Nephron progenitor cell (in vitro differentiated cells): ENCODE data around the gene IFRD1.
A peak's percentile ranks its signal among the peaks of the same experiment; 100 is the strongest.
"Not testable (repeated sequence)": the region's sequence is repeated elsewhere in the genome, so short reads cannot be mapped to it uniquely, and the experiment has no call there.

Experiments
- DNase-seq: peaks from one replicate; pipeline ENCODE4 v3.0.0; 2021
- H3K27ac Mint-ChIP-seq: 2 replicates; pipeline ENCODE4 v1.8.0; 2021; ENCODE audit warnings: mild to moderate bottlenecking, moderate library complexity, mixed read lengths
- H3K27me3 Mint-ChIP-seq: 2 replicates; pipeline ENCODE4 v1.8.0; 2021; ENCODE audit warnings: mild to moderate bottlenecking, low read depth, mixed read lengths; ENCODE audit not compliant: poor library complexity
- H3K36me3 Mint-ChIP-seq: 2 replicates; pipeline ENCODE4 v1.8.0; 2021; ENCODE audit warnings: low read depth, mixed read lengths
- H3K4me1 Mint-ChIP-seq: 2 replicates; pipeline ENCODE4 v1.8.0; 2021; ENCODE audit warnings: mixed read lengths
- H3K4me3 Mint-ChIP-seq: 2 replicates; pipeline ENCODE4 v1.8.0; 2021; ENCODE audit warnings: mild to moderate bottlenecking, moderate library complexity, mixed read lengths
- H3K9me3 Mint-ChIP-seq: 2 replicates; pipeline ENCODE4 v1.8.0; 2021; ENCODE audit warnings: mild to moderate bottlenecking, moderate library complexity, mixed read lengths
- TF ChIP-seq, protein P1 (sequence below): fragments of 200-600 bp; sonication (generic); IDR thresholded peaks from 2 replicates; pipeline ENCODE4 v1.5.0; 2021; ENCODE audit warnings: antibody characterized with exemption

Gene IFRD1

DNA sequence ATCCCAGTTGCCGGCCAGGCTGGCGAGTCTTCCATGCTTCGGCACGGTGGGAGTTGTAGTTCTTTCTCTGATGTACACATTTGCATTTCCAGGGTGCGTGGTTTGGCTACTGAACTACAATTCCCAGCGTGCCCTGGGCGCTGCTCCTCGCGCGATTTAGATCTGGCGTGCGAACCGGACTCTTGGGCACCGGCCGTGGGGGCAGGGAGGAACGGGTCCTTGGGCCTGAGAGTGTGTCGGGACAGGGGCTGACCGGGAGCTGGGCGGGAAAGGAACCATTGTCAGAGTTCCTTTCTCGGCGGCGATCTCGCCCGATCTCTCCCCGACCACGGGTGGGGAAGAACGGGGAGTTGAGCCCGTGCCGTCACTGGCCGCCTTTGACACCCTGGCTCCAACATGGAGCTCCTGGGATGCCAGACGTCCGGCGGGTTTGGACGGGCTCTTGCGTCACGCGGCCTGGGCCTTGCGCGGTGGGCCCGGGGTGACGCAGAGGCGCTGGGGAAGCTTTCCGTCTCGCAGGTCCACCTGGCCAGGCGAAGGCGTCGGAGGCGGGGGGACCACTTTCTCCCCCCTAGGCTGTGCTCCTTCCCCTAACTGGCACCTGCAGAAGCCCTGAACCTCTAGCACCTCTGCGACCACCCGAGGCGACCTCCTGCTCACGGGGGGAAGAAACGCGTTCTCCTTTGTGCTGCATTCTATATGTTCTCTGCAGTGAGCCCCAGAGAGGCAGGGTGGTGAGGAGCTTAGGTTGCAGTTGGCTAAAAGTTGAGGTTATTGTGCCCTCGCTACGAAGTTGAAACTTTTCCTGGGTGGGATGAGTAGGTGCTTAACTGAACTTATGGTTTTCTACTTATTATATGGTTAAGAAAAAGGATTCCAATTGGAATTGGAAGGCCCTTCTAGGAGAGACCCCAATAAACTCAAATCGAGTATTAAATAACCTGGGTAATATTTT is 824 bp downstream of the IFRD1 start:
- H3K27me3 Mint-ChIP-seq = no peaks in the 10 kb centered on the region
- H3K27ac Mint-ChIP-seq = peak overlapping the region; percentile 98
- TF ChIP-seq, protein P1, sequence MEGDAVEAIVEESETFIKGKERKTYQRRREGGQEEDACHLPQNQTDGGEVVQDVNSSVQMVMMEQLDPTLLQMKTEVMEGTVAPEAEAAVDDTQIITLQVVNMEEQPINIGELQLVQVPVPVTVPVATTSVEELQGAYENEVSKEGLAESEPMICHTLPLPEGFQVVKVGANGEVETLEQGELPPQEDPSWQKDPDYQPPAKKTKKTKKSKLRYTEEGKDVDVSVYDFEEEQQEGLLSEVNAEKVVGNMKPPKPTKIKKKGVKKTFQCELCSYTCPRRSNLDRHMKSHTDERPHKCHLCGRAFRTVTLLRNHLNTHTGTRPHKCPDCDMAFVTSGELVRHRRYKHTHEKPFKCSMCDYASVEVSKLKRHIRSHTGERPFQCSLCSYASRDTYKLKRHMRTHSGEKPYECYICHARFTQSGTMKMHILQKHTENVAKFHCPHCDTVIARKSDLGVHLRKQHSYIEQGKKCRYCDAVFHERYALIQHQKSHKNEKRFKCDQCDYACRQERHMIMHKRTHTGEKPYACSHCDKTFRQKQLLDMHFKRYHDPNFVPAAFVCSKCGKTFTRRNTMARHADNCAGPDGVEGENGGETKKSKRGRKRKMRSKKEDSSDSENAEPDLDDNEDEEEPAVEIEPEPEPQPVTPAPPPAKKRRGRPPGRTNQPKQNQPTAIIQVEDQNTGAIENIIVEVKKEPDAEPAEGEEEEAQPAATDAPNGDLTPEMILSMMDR = no peak
- H3K4me3 Mint-ChIP-seq = peak overlapping the region; percentile 91
- H3K4me1 Mint-ChIP-seq = peaks cover 48% of the 10 kb centered on the region
- H3K36me3 Mint-ChIP-seq = peaks cover 7% of the 10 kb centered on the region
- DNase-seq = peak; percentile 89
- no peaks in the 10 kb centered on the region for H3K9me3 Mint-ChIP-seq

DNA sequence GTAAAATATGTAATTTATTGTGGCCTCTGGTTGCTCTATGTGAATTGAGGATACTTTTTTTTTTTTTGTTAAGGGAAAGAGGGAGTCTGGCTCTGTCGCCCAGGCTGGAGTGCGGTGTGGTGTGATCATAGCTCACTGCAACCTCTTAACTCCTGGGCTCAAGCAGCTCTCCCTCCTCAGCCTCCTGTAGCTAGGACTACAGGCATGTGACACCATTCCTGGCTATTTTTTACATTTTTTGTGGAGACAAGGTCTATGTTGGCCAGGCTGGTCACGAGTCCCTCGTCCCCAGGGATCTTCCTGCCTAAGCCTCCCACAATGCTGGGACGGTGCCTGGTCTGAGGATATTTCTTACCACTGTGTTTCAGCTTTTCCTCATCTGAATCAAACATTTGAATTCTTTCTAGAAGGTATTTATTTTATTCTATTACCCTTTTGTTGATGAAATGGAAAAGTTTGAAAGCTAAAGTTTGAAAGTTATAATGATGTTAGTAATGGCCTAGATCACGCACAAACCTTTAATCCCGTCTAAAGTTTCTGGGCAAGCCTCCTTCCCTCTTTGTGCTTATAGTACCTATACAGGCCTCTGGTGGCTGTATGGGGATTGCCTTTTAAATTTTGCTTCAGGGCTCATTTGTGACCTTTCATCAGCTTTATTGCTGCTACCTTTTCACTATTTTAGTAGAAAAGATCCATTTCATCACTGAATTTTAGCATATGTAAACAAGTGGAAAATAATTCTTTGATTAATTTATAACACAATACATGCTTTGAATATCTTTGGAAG is 2.0 kb downstream of the IFRD1 start:
- no peaks in the 10 kb centered on the region for H3K9me3 Mint-ChIP-seq
- peak overlapping the region; percentile 98 for H3K27ac Mint-ChIP-seq
- peaks cover 16% of the 10 kb centered on the region for H3K36me3 Mint-ChIP-seq
- H3K4me1 Mint-ChIP-seq = peaks cover 48% of the 10 kb centered on the region
- H3K4me3 Mint-ChIP-seq = peak overlapping the region; percentile 91
- peak; percentile 47 for DNase-seq
- TF ChIP-seq, protein P1 = peak; percentile 28
- no peaks in the 10 kb centered on the region for H3K27me3 Mint-ChIP-seq

DNA sequence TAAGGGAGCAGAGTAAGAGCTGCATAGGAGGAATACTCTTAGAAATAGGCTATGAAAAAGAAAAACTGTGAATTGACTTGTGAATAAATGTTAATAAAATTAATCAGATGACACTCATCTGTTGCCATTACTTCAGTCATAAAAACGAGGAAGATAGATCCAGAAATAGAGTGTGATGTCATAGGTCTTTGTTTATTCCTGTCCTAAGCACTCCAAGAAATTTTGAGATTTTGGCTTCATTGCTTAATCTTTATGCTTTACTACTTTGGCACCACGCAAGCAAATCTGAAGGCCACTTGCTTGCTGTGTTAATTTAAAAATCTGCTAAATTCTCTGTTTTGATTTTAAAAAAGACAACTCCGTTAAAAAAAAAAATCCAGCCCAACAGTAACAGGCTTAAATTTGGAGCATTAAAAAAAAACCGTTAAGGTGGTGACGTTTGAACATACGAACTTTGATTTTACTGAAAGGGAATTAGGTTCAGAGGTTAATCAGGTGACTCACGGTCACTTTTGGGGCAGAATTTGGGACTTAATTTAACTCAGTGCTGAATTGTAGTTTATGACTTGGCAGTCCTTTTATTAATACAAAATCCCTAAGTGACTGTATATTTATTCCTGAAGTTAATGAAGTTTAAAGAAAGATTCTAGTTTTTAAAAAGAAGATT is 3.4 kb downstream of the IFRD1 start:
- Mint-ChIP-seq H3K36me3 (peaks cover 20% of the 10 kb centered on the region), H3K27ac (no peak overlapping the region), H3K27me3 (no peaks in the 10 kb centered on the region), H3K9me3 (no peaks in the 10 kb centered on the region), H3K4me3 (peak overlapping the region; percentile 53), H3K4me1 (peaks cover 44% of the 10 kb centered on the region)
- DNase-seq = no peak
- TF ChIP-seq, protein P1 = no peak

DNA sequence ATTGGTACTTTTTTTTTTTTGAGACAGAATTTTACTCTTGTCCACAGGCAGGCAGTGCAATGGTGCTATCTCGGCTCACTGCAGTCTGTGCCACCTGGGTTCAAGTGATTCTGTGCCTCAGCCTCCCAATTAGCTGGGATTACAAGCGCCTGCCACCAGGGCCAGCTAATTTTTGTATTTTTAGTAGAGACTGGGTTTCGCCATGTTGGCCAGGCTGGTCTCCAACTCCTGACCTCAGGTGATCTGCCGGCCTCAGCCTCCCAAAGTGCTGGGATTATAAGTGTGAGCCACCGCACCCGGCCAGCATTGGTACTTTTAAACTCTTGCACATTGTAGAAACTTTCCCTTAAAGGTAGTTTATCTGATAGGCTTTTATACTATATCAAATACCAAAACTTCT is 3.9 kb downstream of the IFRD1 start:
- not testable (repeated sequence) for H3K27ac Mint-ChIP-seq, H3K9me3 Mint-ChIP-seq, H3K27me3 Mint-ChIP-seq, DNase-seq, H3K4me3 Mint-ChIP-seq
- peaks cover 26% of the 10 kb centered on the region for H3K36me3 Mint-ChIP-seq
- peaks cover 38% of the 10 kb centered on the region for H3K4me1 Mint-ChIP-seq

DNA sequence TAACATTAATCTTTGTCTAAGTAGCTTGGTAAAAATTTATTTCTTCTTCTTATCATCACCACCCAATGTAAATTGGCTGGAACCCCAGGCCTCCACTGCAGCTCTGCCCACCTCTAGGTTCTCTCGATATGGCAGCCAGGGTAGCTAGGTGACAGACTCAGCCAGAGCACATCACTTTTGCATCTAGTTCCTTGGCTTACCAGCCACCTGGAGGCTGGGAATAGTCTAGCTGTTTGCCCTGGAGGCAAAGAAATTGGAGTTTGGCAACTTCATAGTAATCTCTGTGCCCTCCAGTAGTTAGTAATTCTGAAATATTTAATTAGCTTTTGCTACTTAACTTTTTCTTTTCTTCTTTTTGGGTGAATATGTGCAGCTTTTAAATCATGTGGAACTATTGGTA is 9.4 kb downstream of the IFRD1 start:
- peaks cover 1% of the 10 kb centered on the region for H3K4me1 Mint-ChIP-seq
- peaks cover 78% of the 10 kb centered on the region for H3K36me3 Mint-ChIP-seq
- H3K27me3 Mint-ChIP-seq = no peaks in the 10 kb centered on the region
- DNase-seq = no peak
- no peak overlapping the region for H3K27ac Mint-ChIP-seq
- no peaks in the 10 kb centered on the region for H3K9me3 Mint-ChIP-seq
- TF ChIP-seq, protein P1 = no peak
- H3K4me3 Mint-ChIP-seq = no peak overlapping the region

DNA sequence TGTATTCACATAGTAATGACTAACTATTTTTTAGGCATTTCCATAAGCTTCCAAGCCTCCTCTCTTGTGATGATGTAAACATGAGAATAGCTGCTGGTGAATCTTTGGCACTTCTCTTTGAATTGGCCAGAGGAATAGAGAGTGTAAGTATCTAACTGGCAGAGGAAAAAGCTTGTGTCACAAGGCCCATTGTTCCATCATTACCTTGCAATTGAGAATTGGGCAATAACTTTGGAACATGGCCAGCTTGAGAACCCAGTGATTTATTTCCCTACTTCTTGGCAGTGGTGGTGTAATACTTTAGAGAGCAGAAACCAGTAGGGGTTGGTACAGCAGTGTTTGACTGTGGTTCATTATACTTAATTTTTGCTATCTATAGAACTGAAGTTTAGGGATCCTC is 12.0 kb downstream of the IFRD1 start:
- no peaks in the 10 kb centered on the region for H3K27me3 Mint-ChIP-seq

More for the DNA sequence above, 12.0 kb downstream of the IFRD1 start:
- Mint-ChIP-seq H3K27ac (no peak overlapping the region), H3K9me3 (no peaks in the 10 kb centered on the region), H3K4me1 (no peaks in the 10 kb centered on the region), H3K36me3 (peaks cover 78% of the 10 kb centered on the region), H3K4me3 (no peak overlapping the region)
- DNase-seq = no peak
- TF ChIP-seq, protein P1 = no peak
